T-cell (primary cell): ENCODE results near the gene VDAC2. TPM values are rescaled to one million over a fixed set of nuclear protein-coding genes. Genes with fewer than 3 reads are reported as not detected.
"Not testable (repeated sequence)": the region's sequence is repeated elsewhere in the genome, so short reads cannot be mapped to it uniquely, and the experiment has no call there.

Source experiments
- ATAC-seq, 4 experiments: fragments of 200-7000 bp in 3 of 4; fragments of 150-1000 bp in 1 of 4; cut with Tn5 transposase; replicated peaks in 1 of 4; 1 replicate in 3 of 4; 2 replicates in 1 of 4; pipeline ENCODE4 v1.10.0; 2021; ENCODE audit warnings: moderate library complexity in 3 of 4, mild to moderate bottlenecking in 2 of 4, moderate number of reproducible peaks in 1 of 4
- CTCF ChIA-PET, 2 donors: fragments of 300-600 bp; sonication (Branson Sonifier 250); formaldehyde crosslinking; loops; one replicate each; lab custom pipeline; 2022; ENCODE audit warnings: antibody characterized with exemption in 2 of 2; lab: Charles Lee
- POLR2A ChIA-PET, 2 donors: fragments of 300-600 bp; sonication (Branson Sonifier 250); formaldehyde crosslinking; loops; one replicate each; lab custom pipeline; 2022; ENCODE audit warnings: antibody characterized with exemption in 2 of 2; lab: Charles Lee
- DNase-seq, 35 experiments: peaks; one replicate each; pipeline versions ENCODE4 v3.0.0 to v3.0.0-alpha.2; 2013 to 2023
- H3K27ac ChIP-seq: one replicate; pipeline ENCODE4 v1.5.1; 2013; ENCODE audit warnings: low read length
- H3K27me3 ChIP-seq, 2 experiments: replicated peaks in 1 of 2; 1 replicate in 1 of 2; 2 replicates in 1 of 2; pipeline versions ENCODE4 v1.6.1 to v1.7.0; 2013; ENCODE audit warnings: low read length in 1 of 2, mixed read lengths in 1 of 2; ENCODE audit not compliant: control insufficient read depth in 2 of 2, insufficient read depth in 2 of 2; ENCODE audit errors: extremely low read depth in 1 of 2
- H3K36me3 ChIP-seq, 2 donors: 1 replicate in 1 of 2; 2 replicates in 1 of 2; pipeline versions ENCODE4 v1.6.1 to v1.7.0; 2013; ENCODE audit warnings: low read length in 1 of 2; ENCODE audit not compliant: control insufficient read depth in 2 of 2, insufficient read depth in 1 of 2; ENCODE audit errors: extremely low read depth in 1 of 2
- H3K4me1 ChIP-seq, 2 experiments: 1 replicate in 1 of 2; 2 replicates in 1 of 2; pipeline versions ENCODE4 v1.6.1 to v1.7.0; 2013; ENCODE audit warnings: low read length in 2 of 2, mixed read lengths in 1 of 2; ENCODE audit not compliant: insufficient read depth in 2 of 2, control insufficient read depth in 1 of 2; ENCODE audit errors: extremely low read depth in 1 of 2
- H3K4me3 ChIP-seq, 2 donors: 1 replicate in 1 of 2; 2 replicates in 1 of 2; pipeline versions ENCODE4 v1.5.1 to v1.7.0; 2013; ENCODE audit warnings: mild to moderate bottlenecking in 2 of 2, low read length in 1 of 2, moderate library complexity in 1 of 2; ENCODE audit not compliant: control insufficient read depth in 1 of 2; ENCODE audit errors: extremely low read depth in 1 of 2
- H3K9me3 ChIP-seq: 2 replicates; pipeline ENCODE4 v1.7.0; 2013
- H3K27ac Mint-ChIP-seq, 2 donors: one replicate each; pipeline ENCODE4 v1.8.0; 2020 to 2021; ENCODE audit warnings: mild to moderate bottlenecking in 2 of 2, mixed read lengths in 2 of 2
- H3K27me3 Mint-ChIP-seq, 2 donors: one replicate each; pipeline ENCODE4 v1.8.0; 2021 to 2022; ENCODE audit warnings: mixed read lengths in 2 of 2
- H3K36me3 Mint-ChIP-seq: one replicate; pipeline ENCODE4 v1.8.0; 2021; ENCODE audit warnings: mixed read lengths
- H3K4me1 Mint-ChIP-seq, 3 donors: one replicate each; pipeline ENCODE4 v1.8.0; 2020 to 2022; ENCODE audit warnings: mixed read lengths in 3 of 3, mild to moderate bottlenecking in 1 of 3
- H3K4me3 Mint-ChIP-seq, 3 donors: one replicate each; pipeline ENCODE4 v1.8.0; 2020 to 2022; ENCODE audit warnings: mild to moderate bottlenecking in 3 of 3, mixed read lengths in 3 of 3, moderate library complexity in 3 of 3
- H3K9me3 Mint-ChIP-seq, 3 donors: one replicate each; pipeline ENCODE4 v1.8.0; 2020 to 2022; ENCODE audit warnings: mixed read lengths in 3 of 3
- WGBS: methylation state at CpG from one replicate; pipeline ENCODE4 v1.1.5; 2013; ENCODE audit warnings: missing lambda C conversion rate; ENCODE audit not compliant: insufficient coverage; 5-methylcytosine and 5-hydroxymethylcytosine counted together
- total RNA-seq, 35 experiments: library from RNA in 6 of 35; stranded (reverse) in 6 of 35; fragments of 120-200 nt in 1 of 35; gene quantifications; one replicate each; pipeline versions ENCODE4 v1.2.1 to v1.2.4 and lab custom pipeline; 2013 to 2026

VDAC2 gene
- total RNA-seq, 5 donors from 2014 or later (not counting 1 experiment from before 2014, with no cell fraction given): 82.8 to 111 (median 86.8) TPM

DNA sequence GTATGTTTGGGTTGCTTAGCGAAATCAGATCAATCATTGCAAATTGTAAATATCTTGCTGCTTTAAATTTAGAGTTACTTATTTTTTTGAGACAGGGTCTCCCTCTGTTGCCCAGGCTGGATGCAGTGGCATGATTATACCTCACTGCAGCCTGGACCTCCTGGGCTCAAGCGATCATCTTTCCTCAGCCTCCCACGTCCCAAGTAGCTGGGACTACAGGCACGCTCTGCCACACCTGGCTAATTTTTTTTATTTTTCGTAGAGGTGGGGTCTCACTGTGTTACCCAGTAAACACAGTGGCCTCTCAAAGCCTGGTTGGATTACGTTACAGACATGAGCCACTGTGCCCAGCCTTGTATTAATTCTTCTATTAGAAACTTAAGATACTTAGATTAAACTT lies 1.7 kb downstream of the VDAC2 start:
- POLR2A ChIA-PET: interaction anchor here (0.6 to 1.5 kb wide), 2 partner anchors 10 to 24 kb away, joined by 3 to 7 read pairs; no protein-coding TSS in a partner anchor
- Mint-ChIP-seq H3K27me3 (no peaks in the 10 kb centered on the region), H3K36me3 (peaks cover 30% of the 10 kb centered on the region), H3K4me1 (peaks cover 41 to 46% (median 43%) of the 10 kb centered on the region in 3 donors), H3K9me3 (no peaks in the 10 kb centered on the region), H3K4me3 (peak overlapping the region; percentile 67 to 98 (median 90)), H3K27ac (peak overlapping the region; percentile 36 to 39)
- CTCF ChIA-PET: interaction anchor here in 1 of 2 donors (2.8 to 5.0 kb wide), 3 partner anchors 17 to 25 kb away, joined by 28 to 74 read pairs (median 48); partner anchors contain the start of gene COMTD1
- ATAC-seq (no peak), DNase-seq (no peak)
- H3K27ac ChIP-seq: no peak overlapping the region
- H3K36me3 ChIP-seq: peaks cover 0 to 49% of the 10 kb centered on the region in 2 donors
- no peaks in the 10 kb centered on the region for H3K27me3 ChIP-seq
- no CpG with 5 or more reads among the region's 6 CpGs for WGBS
- peaks cover 14 to 44% of the 10 kb centered on the region in 2 experiments for H3K4me1 ChIP-seq
- H3K4me3 ChIP-seq: no peak overlapping the region
- no peaks in the 10 kb centered on the region for H3K9me3 ChIP-seq

DNA sequence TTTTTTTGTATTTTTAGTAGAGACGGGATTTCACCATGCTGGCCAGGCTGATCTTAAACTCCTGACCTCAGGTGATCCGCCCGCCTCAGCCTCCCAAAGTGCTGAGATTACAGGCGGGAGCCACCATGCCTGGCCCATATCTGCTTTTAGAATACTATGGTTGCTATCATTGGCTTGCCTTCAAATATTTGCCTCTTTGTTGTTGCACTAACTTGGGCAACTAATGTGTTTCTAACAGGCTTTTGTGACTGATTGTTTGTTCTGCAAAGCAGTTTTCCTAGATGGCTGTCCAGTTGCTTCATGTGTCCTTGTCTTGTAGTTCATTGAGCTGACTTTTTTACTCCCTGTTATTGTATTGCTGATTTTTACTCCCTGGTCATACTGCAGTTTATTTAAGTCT lies 9.7 kb downstream of the VDAC2 start:
- WGBS: 94% methylated on average over 4 of the region's 4 CpGs
- Mint-ChIP-seq H3K27ac (no peak overlapping the region), H3K4me3 (no peak overlapping the region), H3K36me3 (peaks cover 50% of the 10 kb centered on the region), H3K9me3 (no peaks in the 10 kb centered on the region), H3K4me1 (peaks cover 50 to 54% (median 51%) of the 10 kb centered on the region in 3 donors), H3K27me3 (no peaks in the 10 kb centered on the region)
- POLR2A ChIA-PET: no interaction called here
- Histone ChIP-seq H3K4me3 (no peak overlapping the region), H3K4me1 (peaks cover 0 to 22% of the 10 kb centered on the region in 2 experiments), H3K27ac (no peak overlapping the region), H3K27me3 (no peaks in the 10 kb centered on the region), H3K36me3 (peaks cover 4 to 89% of the 10 kb centered on the region in 2 donors), H3K9me3 (no peaks in the 10 kb centered on the region)
- CTCF ChIA-PET: no interaction called here
- DNase-seq: no peak
- ATAC-seq: no peak

DNA sequence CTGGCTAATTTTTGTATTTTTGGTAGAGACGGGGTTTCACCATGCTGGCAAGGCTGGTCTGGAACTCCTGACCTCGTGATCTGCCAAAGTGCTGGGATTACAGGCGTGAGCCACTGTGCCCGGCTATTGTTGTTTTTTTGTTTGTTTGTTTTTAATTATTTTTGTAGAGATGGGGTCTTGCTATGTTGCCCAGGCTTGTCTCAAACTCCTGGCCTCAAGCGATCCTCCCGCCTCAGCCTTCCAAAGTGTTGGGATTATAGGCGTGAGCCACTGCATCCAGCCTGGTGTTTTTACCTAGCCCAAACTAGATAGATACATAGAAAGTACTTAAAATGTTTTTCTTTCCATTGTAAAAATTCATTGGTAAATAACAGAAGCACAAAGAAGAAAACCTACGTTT lies 10.9 kb downstream of the VDAC2 start:
- H3K27me3 ChIP-seq, H3K9me3 ChIP-seq, H3K4me3 Mint-ChIP-seq, DNase-seq, ATAC-seq, H3K27me3 Mint-ChIP-seq, POLR2A ChIA-PET, H3K9me3 Mint-ChIP-seq, H3K27ac Mint-ChIP-seq, H3K27ac ChIP-seq, H3K4me3 ChIP-seq: not testable (repeated sequence)
- Mint-ChIP-seq H3K4me1 (peaks cover 53 to 56% (median 54%) of the 10 kb centered on the region in 3 donors), H3K36me3 (peaks cover 51% of the 10 kb centered on the region)
- Histone ChIP-seq H3K36me3 (peaks cover 4 to 82% of the 10 kb centered on the region in 2 donors), H3K4me1 (peaks cover 0 to 21% of the 10 kb centered on the region in 2 experiments)
- CTCF ChIA-PET: interaction anchor here in 1 of 2 donors (1.2 kb wide), 1 partner anchor 9 kb away, joined by 3 read pairs; no protein-coding TSS in a partner anchor
- WGBS: 94% methylated on average over 2 of the region's 8 CpGs

DNA sequence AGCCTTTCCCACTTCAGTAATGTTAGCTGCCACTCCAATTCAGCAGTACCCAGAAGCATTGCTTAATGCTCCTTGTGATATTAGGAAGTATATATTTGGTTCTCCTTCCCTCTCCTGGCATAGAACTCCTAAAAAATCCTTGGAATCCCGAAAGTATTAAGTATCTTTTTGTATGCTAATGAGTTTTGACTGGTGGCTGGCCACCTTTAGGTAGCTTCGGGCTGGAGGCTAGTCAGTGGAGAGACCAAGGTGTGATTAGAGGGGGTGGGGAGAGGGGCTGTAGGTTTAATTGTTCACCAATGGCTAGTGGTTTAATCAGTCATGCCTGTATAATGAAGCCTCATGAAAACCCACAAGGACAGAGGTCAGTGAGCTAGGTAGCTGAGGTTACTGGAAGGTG lies 12.9 kb downstream of the VDAC2 start:
- H3K36me3 ChIP-seq: peaks cover 4 to 77% of the 10 kb centered on the region in 2 donors
- WGBS: 100% methylated on average over 1 of the region's 2 CpGs
- no peak overlapping the region for H3K27ac ChIP-seq
- no peak for DNase-seq
- no peak for ATAC-seq
- H3K4me3 Mint-ChIP-seq: no peak overlapping the region
- peak overlapping the region; percentile 62 to 81 for H3K27ac Mint-ChIP-seq
- H3K27me3 ChIP-seq: no peaks in the 10 kb centered on the region
- H3K27me3 Mint-ChIP-seq: no peaks in the 10 kb centered on the region
- peaks cover 0 to 14% of the 10 kb centered on the region in 2 experiments for H3K4me1 ChIP-seq
- H3K36me3 Mint-ChIP-seq: peaks cover 48% of the 10 kb centered on the region
- H3K9me3 ChIP-seq: no peaks in the 10 kb centered on the region
- H3K9me3 Mint-ChIP-seq: no peaks in the 10 kb centered on the region
- ChIA-PET CTCF (interaction anchor here in 1 of 2 donors (1.6 kb wide), 1 partner anchor 12 kb away, joined by 5 read pairs; no protein-coding TSS in a partner anchor), POLR2A (no interaction called here)
- H3K4me3 ChIP-seq: no peak overlapping the region
- H3K4me1 Mint-ChIP-seq: peaks cover 53 to 63% (median 55%) of the 10 kb centered on the region in 3 donors

DNA sequence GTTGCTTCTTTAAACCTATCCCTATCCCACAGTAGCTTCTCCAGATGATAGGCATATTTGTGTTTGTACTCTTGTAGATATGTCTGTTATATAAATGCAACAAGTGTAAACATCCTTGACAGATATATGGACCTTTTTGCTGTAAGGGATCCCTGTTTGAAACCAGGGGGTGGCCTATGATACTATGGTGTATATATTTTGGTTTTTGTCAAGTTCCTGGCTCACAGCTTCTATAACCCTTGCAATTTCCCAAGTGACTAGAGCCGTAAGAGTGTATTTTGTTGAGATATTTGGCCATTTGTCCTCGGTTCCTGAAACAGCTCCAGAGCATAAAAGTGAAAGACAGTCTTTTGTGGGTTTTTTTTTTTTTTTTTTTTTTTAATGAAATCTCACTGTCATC lies 15.5 kb downstream of the VDAC2 start:
- Mint-ChIP-seq H3K9me3 (no peaks in the 10 kb centered on the region), H3K27ac (peak overlapping the region; percentile 52 to 81), H3K27me3 (no peaks in the 10 kb centered on the region), H3K4me1 (peaks cover 57 to 70% (median 61%) of the 10 kb centered on the region in 3 donors), H3K4me3 (no peak overlapping the region), H3K36me3 (peaks cover 55% of the 10 kb centered on the region)
- no peaks in the 10 kb centered on the region for H3K27me3 ChIP-seq
- peaks cover 0 to 17% of the 10 kb centered on the region in 2 experiments for H3K4me1 ChIP-seq
- H3K9me3 ChIP-seq: no peaks in the 10 kb centered on the region
- no peak overlapping the region for H3K4me3 ChIP-seq
- ChIA-PET POLR2A (interaction anchor here (0.5 to 1.1 kb wide), 3 partner anchors 10 to 17 kb away, joined by 3 to 6 read pairs (median 6); no protein-coding TSS in a partner anchor), CTCF (interaction anchor here (0.6 to 1.4 kb wide), 4 partner anchors 11 to 114 kb away, joined by 3 to 9 read pairs (median 5); no protein-coding TSS in a partner anchor)
- no CpG with 5 or more reads among the region's 2 CpGs for WGBS
- no peak overlapping the region for H3K27ac ChIP-seq
- ATAC-seq (no peak), DNase-seq (no peak)
- H3K36me3 ChIP-seq: peaks cover 4 to 74% of the 10 kb centered on the region in 2 donors

DNA sequence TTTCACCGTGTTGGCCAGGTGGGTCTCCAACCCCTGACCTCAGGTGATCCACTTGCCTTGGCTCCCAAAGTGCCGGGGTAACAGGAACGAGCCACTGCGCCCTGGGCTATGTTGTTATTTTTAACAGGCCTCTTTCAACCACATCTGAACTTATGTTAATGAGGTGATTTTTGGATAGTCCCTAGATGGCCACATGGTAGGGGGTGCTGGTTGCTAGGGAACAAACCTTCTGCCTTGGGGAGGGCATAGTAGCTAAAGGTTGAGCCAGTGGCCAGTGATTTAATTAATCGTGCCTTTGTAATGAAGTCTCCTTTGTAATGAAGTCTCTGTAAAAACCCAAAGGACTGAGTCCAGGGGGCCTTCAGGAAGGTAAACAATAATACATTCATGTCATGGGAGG lies 16.1 kb downstream of the VDAC2 start:
- DNase-seq (no peak), ATAC-seq (no peak)
- Histone ChIP-seq H3K27me3 (no peaks in the 10 kb centered on the region), H3K4me3 (no peak overlapping the region), H3K27ac (no peak overlapping the region), H3K36me3 (peaks cover 4 to 75% of the 10 kb centered on the region in 2 donors), H3K9me3 (no peaks in the 10 kb centered on the region), H3K4me1 (peaks cover 0 to 17% of the 10 kb centered on the region in 2 experiments)
- H3K36me3 Mint-ChIP-seq: peaks cover 58% of the 10 kb centered on the region
- peak overlapping the region; percentile 16 to 36 for H3K27ac Mint-ChIP-seq
- 100% methylated on average over 1 of the region's 5 CpGs for WGBS
- H3K4me3 Mint-ChIP-seq: no peak overlapping the region
- ChIA-PET CTCF (interaction anchor here (0.6 to 5.6 kb wide), 4 partner anchors 15 to 1449 kb away, joined by 3 to 74 read pairs (median 7); partner anchors contain the start of gene VDAC2 (in 1 of the 2)), POLR2A (interaction anchor here in 1 of 2 donors (1.1 kb wide), 1 partner anchor 10 kb away, joined by 3 read pairs; no protein-coding TSS in a partner anchor)
- H3K9me3 Mint-ChIP-seq: no peaks in the 10 kb centered on the region
- no peaks in the 10 kb centered on the region for H3K27me3 Mint-ChIP-seq
- H3K4me1 Mint-ChIP-seq: peaks cover 53 to 72% (median 60%) of the 10 kb centered on the region in 3 donors
